Erythroblast (primary cell): Measurements from ENCODE around the gene VPS36.

ENCODE experiments used
- DNase-seq, 2 experiments: peaks; one replicate each; lab custom pipeline; 2025; lab: John Stamatoyannopoulos, UW
- GATA1 ChIP-seq: IDR thresholded peaks from 2 replicates; pipeline ENCODE4 v1.6.1; 2011; ENCODE audit warnings: low read depth, mild to moderate bottlenecking, control low read depth, low read length, moderate library complexity
- POLR2A ChIP-seq: IDR thresholded peaks from 2 replicates; pipeline ENCODE4 v1.6.1; 2011; ENCODE audit warnings: mild to moderate bottlenecking, low read length

The VPS36 gene

DNA sequence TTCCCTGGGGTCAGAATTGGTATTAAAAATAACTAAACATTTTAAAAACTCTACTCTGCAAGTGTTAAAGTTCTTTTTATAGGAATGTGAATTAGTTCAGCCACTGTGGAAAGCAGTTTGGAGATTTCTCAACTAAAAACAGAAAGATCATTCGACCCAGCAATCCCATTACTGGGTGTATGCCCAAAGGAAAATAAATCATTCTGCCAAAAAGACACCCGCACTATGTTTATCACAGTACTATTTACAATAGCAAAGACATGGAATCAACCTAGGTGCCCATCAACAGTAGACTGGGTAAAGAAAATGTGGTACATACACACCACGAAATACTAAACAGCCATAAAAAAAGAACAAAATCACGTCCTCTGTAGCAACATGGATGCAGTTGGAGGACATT lies 43.8 kb downstream of the VPS36 start:
- no peak for DNase-seq
- TF ChIP-seq POLR2A = no peak
- no peak for TF ChIP-seq GATA1

DNA sequence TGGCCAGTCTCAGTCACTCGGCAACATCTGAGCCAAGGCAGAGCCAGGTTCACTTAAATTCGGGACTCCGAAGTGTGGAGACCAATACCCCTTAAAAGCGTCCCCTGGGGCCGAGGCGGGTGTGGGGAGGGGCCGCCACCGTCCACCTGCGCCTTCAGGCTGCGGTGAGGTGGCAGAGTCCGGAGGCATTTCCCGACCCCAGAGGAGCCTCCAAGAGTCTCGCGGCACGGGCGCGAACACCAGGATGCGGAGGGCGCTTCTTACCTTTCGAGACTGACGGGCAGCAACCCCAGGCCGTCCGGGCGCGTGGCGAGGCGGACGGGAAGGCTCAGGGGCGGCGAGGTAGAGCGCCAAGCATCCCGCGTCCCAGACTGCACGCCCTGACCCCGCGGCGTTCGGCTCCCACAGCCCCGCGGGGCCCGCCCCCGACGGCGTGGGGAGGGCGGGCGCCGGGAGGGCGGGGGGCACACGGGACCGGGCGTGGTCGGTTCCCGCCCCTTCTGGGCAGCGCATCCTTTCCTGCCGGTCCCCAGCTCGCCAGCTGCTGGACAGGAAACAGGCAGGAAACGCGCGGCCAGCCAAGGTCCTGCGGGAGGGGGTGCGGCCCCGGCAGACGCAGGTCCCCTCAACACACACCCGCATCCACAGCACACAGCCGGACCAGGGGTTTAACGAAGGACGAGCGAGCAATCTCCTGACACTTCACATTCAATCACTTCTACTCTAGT lies 44.5 kb downstream of the VPS36 start, which contains the start of gene THSD1:
TSS of gene THSD1 (minus strand) at position 406 of the 728 bp plus-strand sequence. CDS start 3,572 bp downstream, outside the sequence.
- DNase-seq = peak; percentile 12 to 31
- TF ChIP-seq GATA1 = no peak
- no peak for TF ChIP-seq POLR2A

- DNase-seq = no peak
- TF ChIP-seq POLR2A (no peak), GATA1 (no peak)
Measured at GRCh38 chr13:52405369-52405766, 45.1 kb downstream of the VPS36 start.

DNA sequence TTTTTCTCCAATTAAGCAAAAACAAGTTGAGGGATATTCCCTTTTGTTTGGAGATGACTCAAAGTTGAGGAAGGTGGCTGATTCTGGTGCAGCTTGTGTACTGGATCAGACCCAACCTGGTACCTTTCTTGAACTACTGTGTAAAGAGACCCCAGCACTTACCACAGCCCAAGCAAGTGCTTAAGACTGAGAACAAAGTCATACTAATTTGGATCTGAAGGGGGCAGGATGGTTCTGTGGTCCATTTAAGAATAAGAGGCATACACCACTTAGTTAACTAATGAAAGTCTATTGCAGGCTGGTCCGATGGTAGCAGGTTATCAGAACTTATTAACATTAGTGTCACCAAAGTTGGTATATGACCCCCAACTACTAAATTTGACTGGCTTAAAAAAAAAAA lies 50.7 kb downstream of the VPS36 start:
- TF ChIP-seq POLR2A = no peak
- no peak for TF ChIP-seq GATA1
- peak; percentile 37 to 49 for DNase-seq

DNA sequence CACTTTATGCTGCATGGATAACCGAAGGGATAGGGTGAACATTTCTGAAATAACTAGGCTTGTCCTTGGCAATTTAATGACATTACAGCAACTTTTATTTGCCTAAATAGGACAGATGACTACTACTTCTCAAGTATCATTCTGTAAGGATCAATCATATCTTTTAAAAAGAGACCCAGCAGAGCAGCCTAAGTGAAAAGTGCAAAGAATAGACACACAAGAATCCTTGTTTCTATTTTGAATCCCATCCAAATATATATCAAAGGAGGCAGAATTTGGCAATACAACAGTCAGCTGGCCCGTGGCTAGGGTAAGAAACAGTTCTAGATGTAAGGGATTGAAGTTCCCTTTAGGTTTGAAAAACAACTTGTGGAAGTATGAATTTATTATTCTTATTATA lies 51.4 kb downstream of the VPS36 start:
- DNase-seq = no peak
- no peak for TF ChIP-seq GATA1
- TF ChIP-seq POLR2A = no peak

DNA sequence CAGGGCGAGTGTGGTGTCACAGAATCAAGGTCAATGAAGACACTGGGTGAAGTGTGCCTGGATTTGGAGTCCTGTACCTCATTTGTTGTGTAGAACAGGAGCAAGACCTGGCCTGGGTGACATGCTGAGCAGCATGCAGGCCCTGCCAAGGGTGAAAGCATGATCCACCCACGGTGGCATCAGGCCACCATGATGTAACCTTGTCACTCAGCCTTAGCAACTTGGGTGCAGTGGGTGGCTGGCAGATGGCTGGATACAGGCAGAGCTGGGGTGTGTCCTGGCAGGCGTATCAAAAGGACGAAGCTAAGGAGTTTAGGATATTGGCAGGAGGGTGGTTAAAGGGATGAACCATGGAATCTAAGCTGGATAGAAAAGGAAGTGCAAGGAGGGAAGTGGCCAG lies 54.7 kb downstream of the VPS36 start:
- no peak for DNase-seq
- no peak for TF ChIP-seq GATA1
- no peak for TF ChIP-seq POLR2A

DNA sequence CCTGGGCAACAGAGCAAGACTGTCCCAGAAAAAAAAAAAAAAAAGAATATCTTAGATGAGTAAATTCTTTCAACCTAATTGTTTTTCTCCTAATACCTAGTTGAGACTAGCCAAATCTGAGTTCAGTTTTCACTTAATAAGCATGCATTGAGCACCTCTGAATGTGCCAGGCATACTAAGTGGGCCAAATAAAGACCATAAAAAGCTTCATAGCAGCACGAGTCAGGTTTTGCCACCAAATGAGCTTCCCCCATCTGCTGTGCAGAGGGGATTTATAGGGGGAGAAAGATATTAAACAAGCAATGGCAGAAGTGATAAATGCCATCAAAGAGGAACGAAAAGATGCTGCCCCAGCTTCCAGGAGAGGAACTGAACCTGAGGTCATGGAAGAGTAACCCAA lies 55.8 kb downstream of the VPS36 start:
- no peak for DNase-seq
- TF ChIP-seq GATA1 (no peak), POLR2A (no peak)

DNA sequence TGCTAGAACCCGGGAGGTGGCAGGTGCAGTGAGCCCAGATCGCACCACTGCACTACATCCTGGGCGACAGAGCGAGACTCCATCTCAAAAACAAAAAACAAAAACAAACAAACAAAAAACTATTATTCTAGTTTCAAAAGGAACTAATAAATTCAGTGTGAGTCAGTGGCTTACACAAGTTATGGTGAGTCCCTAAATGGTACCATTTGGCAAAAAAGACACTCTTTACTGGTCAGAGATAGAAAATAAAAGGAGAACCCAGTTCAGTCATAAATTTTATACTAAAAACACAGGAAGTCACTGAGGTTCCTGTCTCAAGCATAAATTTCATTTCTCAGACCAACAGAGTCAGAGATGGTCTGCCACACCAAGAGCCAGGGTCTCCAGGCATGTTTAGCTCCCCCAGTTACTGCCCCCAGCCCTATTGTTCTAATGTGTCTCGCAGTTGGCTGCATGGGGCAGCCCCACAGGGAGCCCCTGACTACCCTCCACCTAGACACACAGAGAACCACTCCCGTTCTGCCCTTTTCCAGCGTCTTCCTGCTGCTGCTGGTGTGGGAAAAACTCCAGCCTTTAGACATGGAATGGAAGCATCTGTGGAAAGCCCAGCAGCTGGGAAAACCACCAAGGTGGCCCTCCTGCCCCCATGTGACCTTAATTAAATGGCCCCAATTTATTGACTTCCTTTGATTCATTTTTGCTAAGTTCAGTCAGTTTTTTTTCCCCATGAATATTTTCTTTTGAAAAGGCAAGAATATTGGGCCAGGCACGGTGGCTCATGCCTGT lies 56.7 kb downstream of the VPS36 start:
- DNase-seq = no peak
- TF ChIP-seq POLR2A = no peak
- no peak for TF ChIP-seq GATA1

DNA sequence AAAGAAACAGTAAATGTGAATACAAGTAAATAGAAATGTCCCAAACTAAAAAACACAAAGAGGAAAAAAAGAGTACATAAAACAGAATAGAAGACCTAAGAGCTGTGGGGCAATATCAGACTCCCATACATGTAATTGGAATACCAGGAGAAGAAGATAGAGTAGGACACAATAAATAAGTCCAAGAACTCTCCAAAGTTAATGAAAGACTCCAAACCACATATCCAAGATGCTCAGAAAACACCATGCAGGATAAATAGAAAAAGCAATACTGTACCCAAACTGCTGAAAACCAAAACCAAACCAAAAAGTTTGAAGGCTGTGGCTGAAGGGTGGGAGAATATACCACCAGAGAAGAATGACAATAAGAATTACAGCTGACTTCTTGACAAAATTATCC lies 62.7 kb downstream of the VPS36 start:
- no peak for TF ChIP-seq GATA1
- no peak for TF ChIP-seq POLR2A
- no peak for DNase-seq

DNA sequence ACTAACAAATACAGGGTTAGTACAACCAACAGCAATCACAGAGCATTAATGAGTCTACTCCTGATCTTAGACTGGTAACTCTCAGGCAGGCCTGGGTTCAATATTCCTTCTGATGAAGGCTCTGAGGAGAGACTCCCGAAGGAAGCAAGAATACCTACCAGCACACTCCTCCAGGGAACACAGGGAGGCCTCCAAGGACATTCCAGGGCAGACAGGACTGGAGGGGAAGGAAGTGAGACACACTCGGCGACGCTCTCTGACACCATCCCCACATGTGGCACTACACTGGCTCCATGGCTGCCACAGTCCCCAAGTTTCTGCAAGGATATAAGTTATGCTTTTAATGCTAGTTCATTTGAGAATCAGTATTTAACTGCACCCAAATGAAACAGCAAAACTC lies 64.6 kb downstream of the VPS36 start:
- DNase-seq = no peak
- TF ChIP-seq GATA1 (no peak), POLR2A (no peak)

DNA sequence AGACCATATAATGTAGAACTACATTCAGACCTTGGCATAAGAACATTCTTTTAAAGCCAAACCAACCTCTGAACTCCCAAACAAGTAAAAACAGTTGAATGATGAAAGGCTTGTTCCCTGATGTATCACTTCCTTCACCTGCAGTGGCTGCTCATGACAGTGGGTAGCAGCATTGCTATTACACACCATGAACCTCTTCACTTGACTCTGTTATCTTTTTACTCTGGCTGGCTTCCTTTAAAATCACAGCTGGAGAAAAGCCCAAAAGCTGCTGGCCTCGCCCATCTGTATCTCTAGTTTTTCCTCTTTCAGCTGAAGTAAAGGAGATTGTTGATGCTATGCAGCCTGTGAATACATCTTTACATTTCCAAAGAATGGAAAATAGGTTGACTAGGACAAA lies 67.1 kb downstream of the VPS36 start:
- TF ChIP-seq POLR2A (no peak), GATA1 (no peak)
- DNase-seq = peak; percentile 22 to 31

GRCh38 chr13:52378312-52378711 lies 72.1 kb downstream of the VPS36 start:
- TF ChIP-seq POLR2A = no peak
- no peak for TF ChIP-seq GATA1
- DNase-seq = no peak

GRCh38 chr13:52377898-52378297 lies 72.5 kb downstream of the VPS36 start:
- TF ChIP-seq POLR2A (no peak), GATA1 (no peak)
- DNase-seq = no peak

- DNase-seq = no peak
- no peak for TF ChIP-seq GATA1
- TF ChIP-seq POLR2A = no peak
Measured at GRCh38 chr13:52374873-52375411, 75.5 kb downstream of the VPS36 start.
